GM18502 (cell line): ENCODE measurements around the gene CARS1.

Experiments used
- ATAC-seq: cut with Tn5 transposase; IDR thresholded peaks from one replicate; pipeline ENCODE4 v1.9.1; 2021; ENCODE audit warnings: mild to moderate bottlenecking; ENCODE audit not compliant: unreplicated experiment, poor library complexity

Gene CARS1

GRCh38 chr11:3011891-3012885 is 45.0 kb downstream of the CARS1 start:
- no peak for ATAC-seq

- no peak for ATAC-seq
Measured at GRCh38 chr11:3010521-3011275, 46.5 kb downstream of the CARS1 start.

DNA sequence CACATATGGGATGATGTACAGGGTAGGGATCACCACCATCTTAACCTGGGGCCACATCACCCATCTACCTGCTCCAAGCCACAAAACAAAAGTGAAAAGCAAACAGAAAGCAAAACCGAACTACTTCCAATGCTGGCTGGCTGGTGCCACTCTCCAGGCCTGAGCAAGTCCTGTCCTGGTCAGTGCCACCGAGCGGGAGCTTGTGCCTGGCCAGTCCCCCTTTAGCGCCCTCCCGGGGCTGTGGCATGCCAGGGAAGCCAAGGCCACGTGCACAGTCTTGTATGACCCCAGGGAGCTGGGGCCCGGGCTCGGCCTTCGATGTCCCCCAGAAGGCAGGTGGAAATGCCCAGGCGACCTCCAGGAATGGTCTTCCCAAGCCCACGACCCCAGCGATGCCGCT is 47.2 kb downstream of the CARS1 start:
- ATAC-seq: no peak

- ATAC-seq: no peak
Measured at GRCh38 chr11:3009481-3009880, 47.7 kb downstream of the CARS1 start.

DNA sequence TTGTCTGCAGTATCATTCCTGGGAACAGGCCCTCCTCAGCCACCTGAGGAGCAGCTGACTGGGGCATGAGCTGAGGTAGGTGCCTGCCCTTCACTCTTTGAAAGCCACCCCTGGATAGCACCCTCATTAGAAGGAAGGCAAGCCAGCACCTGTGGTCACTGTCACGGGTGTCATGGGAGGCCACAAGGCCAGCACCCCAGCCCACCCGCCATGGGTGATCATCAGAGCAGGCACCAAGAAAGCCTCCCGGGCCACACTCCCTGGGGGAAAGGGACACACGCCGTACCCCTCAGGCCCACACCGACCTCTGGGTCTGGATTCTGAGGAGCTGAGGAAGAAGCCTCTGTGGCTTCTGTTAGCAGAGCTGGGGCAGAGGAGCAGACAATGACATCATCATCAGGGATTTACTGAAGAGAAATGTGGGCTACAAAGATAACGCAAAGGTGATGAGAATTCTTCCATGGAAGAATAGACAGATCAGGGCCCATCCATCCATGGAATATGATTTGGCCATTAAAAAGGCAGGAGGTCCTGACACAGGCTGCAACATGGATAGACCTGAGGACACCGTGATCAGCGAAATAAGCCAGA is 48.4 kb downstream of the CARS1 start:
- no peak for ATAC-seq

DNA sequence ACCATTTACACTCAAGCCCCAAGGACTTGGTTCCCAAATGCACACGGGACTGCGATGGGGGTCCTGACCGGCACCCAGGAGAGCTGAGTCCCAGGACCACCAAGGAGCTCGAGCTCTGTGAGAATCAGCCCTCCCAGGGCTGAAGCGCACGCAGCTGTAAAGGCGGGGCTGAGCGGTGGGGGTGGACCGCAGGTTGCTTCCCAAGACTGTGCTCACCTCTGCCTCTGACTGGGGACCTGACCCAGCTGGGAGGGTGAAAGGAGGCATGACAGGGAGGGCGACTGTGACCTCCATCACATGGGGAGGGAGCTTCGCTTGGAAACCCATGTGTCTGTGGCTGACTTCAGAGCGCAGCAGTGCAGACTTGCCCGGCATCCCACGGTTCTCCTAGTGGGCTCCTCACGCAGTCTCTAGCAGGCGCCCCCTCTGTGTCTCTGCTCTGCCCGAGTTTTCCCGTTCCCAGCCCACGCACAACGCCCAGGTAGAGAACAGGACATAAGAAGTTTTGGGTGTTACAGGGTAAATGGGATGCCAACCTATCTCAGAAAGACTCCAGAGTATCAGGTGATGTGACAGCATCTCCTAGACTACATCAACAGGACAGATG is 49.7 kb downstream of the CARS1 start:
- no peak for ATAC-seq

GRCh38 chr11:3006505-3007260 is 50.5 kb downstream of the CARS1 start:
- no peak for ATAC-seq

GRCh38 chr11:3004481-3004880 is 52.7 kb downstream of the CARS1 start:
- no peak for ATAC-seq

DNA sequence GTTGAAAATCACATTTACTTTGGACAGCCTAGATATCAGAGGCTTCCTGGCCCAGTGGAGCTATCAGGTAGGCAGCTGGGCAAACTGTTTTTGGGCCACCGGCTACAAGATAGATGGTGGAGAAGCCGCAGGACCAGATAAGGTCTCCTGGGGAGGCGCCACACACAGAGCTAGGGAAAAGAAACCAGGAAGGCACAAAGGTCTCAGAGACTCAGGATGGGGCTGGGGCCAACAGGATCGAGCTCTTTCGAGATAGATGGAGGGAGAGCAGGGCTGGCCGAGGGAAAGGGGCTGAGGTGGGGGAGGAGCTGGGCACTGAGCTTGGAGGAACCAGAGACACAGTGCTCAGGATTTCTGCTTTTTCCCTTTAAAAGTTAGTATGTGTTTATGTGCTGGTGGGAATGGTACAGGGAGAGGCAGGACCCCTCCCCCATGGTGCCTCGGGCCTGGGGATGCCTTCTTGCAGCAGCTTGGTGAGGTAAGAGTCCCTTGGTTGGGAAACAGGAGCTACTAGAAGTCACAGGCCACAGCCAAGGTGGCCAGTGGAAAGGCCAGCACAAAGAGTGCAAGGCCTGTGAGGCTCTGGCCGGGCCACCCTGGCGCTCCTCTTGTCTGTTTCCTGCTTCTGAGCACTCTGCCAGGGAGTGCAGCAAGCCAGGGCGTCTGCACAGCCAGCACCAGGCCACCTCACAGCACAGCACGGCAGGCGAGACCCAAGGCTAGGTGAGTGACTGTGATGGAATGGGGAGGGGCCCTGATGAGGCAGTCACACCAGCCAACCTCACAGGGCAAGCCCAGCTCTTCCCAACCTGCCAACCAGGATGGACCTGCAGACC is 53.6 kb downstream of the CARS1 start:
- no peak for ATAC-seq

GRCh38 chr11:3002871-3003270 is 54.4 kb downstream of the CARS1 start:
- ATAC-seq: no peak

GRCh38 chr11:3002351-3002861 is 54.8 kb downstream of the CARS1 start:
- no peak for ATAC-seq

DNA sequence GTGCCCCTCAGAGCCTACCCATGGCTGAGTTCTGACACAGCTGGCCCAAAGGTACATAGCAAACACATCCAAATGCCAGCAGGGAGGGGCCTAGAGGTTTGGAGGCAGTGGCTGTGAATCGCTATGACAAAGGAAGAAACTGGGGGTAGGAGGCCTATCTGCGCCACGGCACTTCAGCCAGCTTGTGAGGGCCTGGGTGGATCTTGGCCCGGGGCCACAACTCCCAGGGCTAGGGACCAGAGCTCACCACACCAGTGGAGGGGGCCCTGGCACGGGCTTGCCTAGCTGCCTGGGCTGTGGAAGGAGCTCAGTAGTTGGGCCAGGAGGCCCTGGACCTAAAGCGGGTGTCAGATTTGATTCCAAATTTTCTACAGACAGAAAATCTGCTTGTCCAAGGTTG is 55.7 kb downstream of the CARS1 start:
- ATAC-seq: no peak

DNA sequence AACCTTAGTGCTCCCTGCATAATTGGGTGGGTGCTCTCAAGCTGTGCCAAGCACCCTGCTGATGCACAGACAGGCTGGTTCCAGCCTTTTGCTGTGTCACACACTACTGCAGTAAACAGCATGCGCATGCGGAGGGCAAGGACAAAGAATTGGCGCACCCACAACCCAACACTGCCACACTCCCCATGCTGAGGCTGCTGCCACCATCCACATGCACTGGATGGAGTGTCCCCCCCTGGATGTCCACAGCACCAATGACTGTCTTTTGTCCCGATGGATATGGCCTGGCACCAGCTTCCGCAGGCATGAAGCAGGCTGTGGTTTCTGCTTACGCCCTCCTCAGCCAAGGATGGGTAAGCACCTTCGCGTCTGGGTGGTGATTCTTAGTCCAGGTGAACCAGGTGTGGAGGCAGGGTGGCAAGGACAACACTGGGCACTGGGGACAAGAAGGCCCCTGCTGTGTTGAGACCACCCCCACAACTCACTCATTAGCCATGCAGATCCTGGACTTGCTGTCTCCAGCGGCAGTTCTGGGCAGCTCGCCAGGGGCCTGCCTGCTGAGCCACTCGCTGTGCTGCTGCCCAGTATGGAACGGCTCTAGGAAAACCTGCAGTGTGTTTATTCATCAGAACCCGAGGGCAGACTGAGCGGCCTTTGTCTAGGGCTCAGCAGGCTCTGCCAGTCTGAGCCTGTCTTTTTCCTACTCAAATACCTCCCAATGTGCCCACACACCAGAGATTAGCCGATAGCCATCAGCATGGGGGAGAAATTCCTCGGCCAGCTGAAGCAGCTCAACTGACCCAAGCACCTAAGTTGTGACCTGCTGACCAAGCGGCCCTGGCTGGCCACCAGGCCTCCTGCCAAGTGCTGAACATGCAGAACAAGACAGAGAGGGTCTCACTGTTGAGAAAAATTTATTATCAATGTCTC is 56.9 kb downstream of the CARS1 start:
- no peak for ATAC-seq

- no peak for ATAC-seq
Measured at GRCh38 chr11:2999464-2999998, 57.7 kb downstream of the CARS1 start.

- ATAC-seq: no peak
Measured at GRCh38 chr11:2998073-2998850, 59.0 kb downstream of the CARS1 start.

GRCh38 chr11:2997406-2997805 is 59.8 kb downstream of the CARS1 start:
- no peak for ATAC-seq

DNA sequence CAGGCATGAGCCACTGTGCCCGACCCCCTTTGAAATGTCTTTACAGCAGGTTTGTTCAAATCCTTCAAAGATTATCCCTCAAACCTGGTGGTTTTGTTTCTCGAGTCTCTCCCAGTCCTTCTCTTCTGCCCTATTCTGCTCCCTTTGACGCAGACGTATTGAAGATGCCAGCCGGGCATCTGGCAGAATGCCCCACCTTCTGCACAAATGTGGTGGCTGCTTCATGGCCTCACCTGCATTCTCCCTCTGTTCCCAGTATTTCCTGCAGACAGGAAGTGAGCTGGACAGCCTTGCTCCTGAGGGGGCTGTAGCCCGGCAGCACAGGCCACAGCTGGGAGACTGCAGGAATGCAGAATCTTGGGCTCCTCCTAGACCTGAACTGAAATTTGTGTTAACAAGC is 60.2 kb downstream of the CARS1 start:
- no peak for ATAC-seq
